ENCODE measurements around the gene CFTR. TPM values are rescaled to one million over a fixed set of nuclear protein-coding genes. Genes with fewer than 3 reads are reported as not detected.

The CFTR gene
- total and polyA plus RNA-seq, 2 donors (not counting 1 experiment from before 2014, with no cell fraction given) = under 0.01 to 0.25 TPM

- no peak overlapping the region for H3K27ac ChIP-seq (ENCODE audit: insufficient read depth, low read length)
- H3K4me1 ChIP-seq (ENCODE audit: control insufficient read depth, extremely low read depth, insufficient read depth, low read length) = no peaks in the 10 kb centered on the region
- H3K9ac ChIP-seq (ENCODE audit: insufficient read depth, low read length) = no peak overlapping the region
- no peak overlapping the region for H2AFZ ChIP-seq (ENCODE audit: low read length)
- H3K9me3 ChIP-seq (ENCODE audit: control insufficient read depth, insufficient read depth, low read depth, low read length) = no peaks in the 10 kb centered on the region
- H3K79me2 ChIP-seq (ENCODE audit: control insufficient read depth, insufficient read depth, low read length) = no peaks in the 10 kb centered on the region
- H3K4me3 ChIP-seq (replicated peaks in 1 of 4; ENCODE audit: control extremely low read depth in 1 of 4, insufficient read depth in 1 of 4, low read depth in 3 of 4, low read length in 4 of 4) = no peak overlapping the region
- H4K20me1 ChIP-seq (ENCODE audit: control insufficient read depth, extremely low read depth, insufficient read depth, low read length) = no peaks in the 10 kb centered on the region
- no peaks in the 10 kb centered on the region for H3K36me3 ChIP-seq (ENCODE audit: control insufficient read depth, insufficient read depth, low read length)
- no peak overlapping the region for H3K4me2 ChIP-seq (ENCODE audit: extremely low read depth, insufficient read depth, low read length)
- TF ChIP-seq EZH2 (IDR thresholded peaks at IDR 0.05; ENCODE audit: low read length, missing control alignments) (no peak), CTCF (conservative IDR thresholded peaks at IDR 0.05 in 1 of 2, IDR thresholded peaks at IDR 0.05 in 1 of 2; ENCODE audit: low read depth in 1 of 2, low read length in 2 of 2) (no peak)
- DNase-seq (ENCODE audit: low read depth in 2 of 2) = no peak
- no peaks in the 10 kb centered on the region for H3K27me3 ChIP-seq (ENCODE audit: control insufficient read depth, insufficient read depth, low read length)
Measured at GRCh38 chr7:117560030-117560429, 80.2 kb downstream of the CFTR start.

GRCh38 chr7:117562759-117563158 is 82.9 kb downstream of the CFTR start:
- no peak overlapping the region for H3K27ac ChIP-seq (ENCODE audit: insufficient read depth, low read length)
- H3K27me3 ChIP-seq (ENCODE audit: control insufficient read depth, insufficient read depth, low read length) = no peaks in the 10 kb centered on the region
- H3K9me3 ChIP-seq (ENCODE audit: control insufficient read depth, insufficient read depth, low read depth, low read length) = no peaks in the 10 kb centered on the region
- H3K9ac ChIP-seq (ENCODE audit: insufficient read depth, low read length) = no peak overlapping the region
- H3K4me1 ChIP-seq (ENCODE audit: control insufficient read depth, extremely low read depth, insufficient read depth, low read length) = no peaks in the 10 kb centered on the region
- no peak for TF ChIP-seq CTCF (conservative IDR thresholded peaks at IDR 0.05 in 1 of 2, IDR thresholded peaks at IDR 0.05 in 1 of 2; ENCODE audit: low read depth in 1 of 2, low read length in 2 of 2)
- no peak for TF ChIP-seq EZH2 (IDR thresholded peaks at IDR 0.05; ENCODE audit: low read length, missing control alignments)
- H3K4me3 ChIP-seq (replicated peaks in 1 of 4; ENCODE audit: control extremely low read depth in 1 of 4, insufficient read depth in 1 of 4, low read depth in 3 of 4, low read length in 4 of 4) = no peak overlapping the region
- H2AFZ ChIP-seq (ENCODE audit: low read length) = no peak overlapping the region
- no peaks in the 10 kb centered on the region for H3K36me3 ChIP-seq (ENCODE audit: control insufficient read depth, insufficient read depth, low read length)
- no peaks in the 10 kb centered on the region for H3K79me2 ChIP-seq (ENCODE audit: control insufficient read depth, insufficient read depth, low read length)
- H4K20me1 ChIP-seq (ENCODE audit: control insufficient read depth, extremely low read depth, insufficient read depth, low read length) = no peaks in the 10 kb centered on the region
- no peak overlapping the region for H3K4me2 ChIP-seq (ENCODE audit: extremely low read depth, insufficient read depth, low read length)
- DNase-seq (ENCODE audit: low read depth in 2 of 2) = no peak

DNA sequence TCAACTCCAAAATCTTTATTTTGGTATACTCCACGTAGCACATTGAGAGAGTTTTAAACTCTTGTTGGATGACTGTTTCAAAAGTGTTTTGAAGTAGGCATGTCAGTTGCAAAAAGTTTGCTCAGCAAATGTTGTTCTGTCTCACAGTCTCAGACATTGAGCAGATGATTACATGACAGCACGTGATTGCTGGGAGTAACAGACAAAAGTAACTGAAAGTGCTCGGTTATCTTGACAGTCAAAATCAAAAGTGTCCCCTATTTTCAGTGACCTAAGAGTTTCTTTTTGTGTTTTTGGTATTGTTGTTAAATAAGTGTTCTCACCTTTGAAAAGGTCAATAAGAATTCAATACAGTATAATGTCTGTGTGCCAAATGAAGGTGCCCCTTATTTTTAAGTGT is 84.3 kb downstream of the CFTR start:
- H3K9ac ChIP-seq (ENCODE audit: insufficient read depth, low read length) = no peak overlapping the region
- no peaks in the 10 kb centered on the region for H3K27me3 ChIP-seq (ENCODE audit: control insufficient read depth, insufficient read depth, low read length)
- no peak overlapping the region for H2AFZ ChIP-seq (ENCODE audit: low read length)
- no peak overlapping the region for H3K4me2 ChIP-seq (ENCODE audit: extremely low read depth, insufficient read depth, low read length)
- no peaks in the 10 kb centered on the region for H3K36me3 ChIP-seq (ENCODE audit: control insufficient read depth, insufficient read depth, low read length)
- H3K79me2 ChIP-seq (ENCODE audit: control insufficient read depth, insufficient read depth, low read length) = no peaks in the 10 kb centered on the region
- no peaks in the 10 kb centered on the region for H4K20me1 ChIP-seq (ENCODE audit: control insufficient read depth, extremely low read depth, insufficient read depth, low read length)
- no peak for DNase-seq (ENCODE audit: low read depth in 2 of 2)
- H3K27ac ChIP-seq (ENCODE audit: insufficient read depth, low read length) = no peak overlapping the region
- TF ChIP-seq EZH2 (IDR thresholded peaks at IDR 0.05; ENCODE audit: low read length, missing control alignments) (no peak), CTCF (conservative IDR thresholded peaks at IDR 0.05 in 1 of 2, IDR thresholded peaks at IDR 0.05 in 1 of 2; ENCODE audit: low read depth in 1 of 2, low read length in 2 of 2) (no peak)
- H3K4me1 ChIP-seq (ENCODE audit: control insufficient read depth, extremely low read depth, insufficient read depth, low read length) = no peaks in the 10 kb centered on the region
- H3K4me3 ChIP-seq (replicated peaks in 1 of 4; ENCODE audit: control extremely low read depth in 1 of 4, insufficient read depth in 1 of 4, low read depth in 3 of 4, low read length in 4 of 4) = no peak overlapping the region
- H3K9me3 ChIP-seq (ENCODE audit: control insufficient read depth, insufficient read depth, low read depth, low read length) = no peaks in the 10 kb centered on the region

Measured in fibroblast of lung (primary cell).